OCI-LY1 (cell line): ENCODE results near the gene ATAD3A.

Source experiments
- EZH2 ChIP-seq: fragments of 200-600 bp; sonication (generic), shearing (Covaris generic); IDR thresholded peaks from 2 replicates; pipeline ENCODE4 v1.8.0; 2017; ENCODE audit warnings: borderline replicate concordance, mixed run types, mild to moderate bottlenecking, antibody characterized with exemption, low read length, moderate library complexity, mixed read lengths
- TF ChIP-seq, protein P1 (sequence below): fragments of 200-600 bp; sonication (generic), shearing (Covaris generic); IDR thresholded peaks from 2 replicates; pipeline ENCODE4 v1.5.1; 2017; ENCODE audit warnings: mild to moderate bottlenecking, antibody characterized with exemption, low read length, moderate library complexity, mixed read lengths

DNA sequence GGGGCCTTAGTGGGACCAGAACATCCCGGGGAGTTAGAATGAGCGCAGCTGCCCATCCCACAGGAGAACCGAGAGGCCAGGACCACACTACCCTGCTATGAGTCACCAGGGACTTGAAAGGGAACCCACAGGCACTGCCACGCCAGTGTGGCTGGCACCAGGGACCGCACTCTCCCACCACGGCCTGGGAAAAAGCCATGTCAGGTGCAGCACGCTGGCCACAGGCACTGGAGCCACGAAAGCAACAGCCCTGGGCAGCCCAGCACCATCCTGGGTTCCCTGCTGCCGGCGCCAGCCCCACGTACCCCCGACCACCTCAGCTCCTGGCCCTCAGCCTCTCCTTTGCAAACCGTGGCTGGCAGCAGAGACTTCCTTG is 42.6 kb downstream of the ATAD3A start:
- TF ChIP-seq, protein P1, sequence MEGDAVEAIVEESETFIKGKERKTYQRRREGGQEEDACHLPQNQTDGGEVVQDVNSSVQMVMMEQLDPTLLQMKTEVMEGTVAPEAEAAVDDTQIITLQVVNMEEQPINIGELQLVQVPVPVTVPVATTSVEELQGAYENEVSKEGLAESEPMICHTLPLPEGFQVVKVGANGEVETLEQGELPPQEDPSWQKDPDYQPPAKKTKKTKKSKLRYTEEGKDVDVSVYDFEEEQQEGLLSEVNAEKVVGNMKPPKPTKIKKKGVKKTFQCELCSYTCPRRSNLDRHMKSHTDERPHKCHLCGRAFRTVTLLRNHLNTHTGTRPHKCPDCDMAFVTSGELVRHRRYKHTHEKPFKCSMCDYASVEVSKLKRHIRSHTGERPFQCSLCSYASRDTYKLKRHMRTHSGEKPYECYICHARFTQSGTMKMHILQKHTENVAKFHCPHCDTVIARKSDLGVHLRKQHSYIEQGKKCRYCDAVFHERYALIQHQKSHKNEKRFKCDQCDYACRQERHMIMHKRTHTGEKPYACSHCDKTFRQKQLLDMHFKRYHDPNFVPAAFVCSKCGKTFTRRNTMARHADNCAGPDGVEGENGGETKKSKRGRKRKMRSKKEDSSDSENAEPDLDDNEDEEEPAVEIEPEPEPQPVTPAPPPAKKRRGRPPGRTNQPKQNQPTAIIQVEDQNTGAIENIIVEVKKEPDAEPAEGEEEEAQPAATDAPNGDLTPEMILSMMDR: no peak
- no peak for TF ChIP-seq EZH2
